Pancreas (tissue), 10 donors: Measurements from ENCODE around the gene SNUPN. TPM values are rescaled to one million over a fixed set of nuclear protein-coding genes. Genes with fewer than 3 reads are reported as not detected.

ENCODE experiments used
- ATAC-seq, 4 donors: fragments of 200-7000 bp; cut with Tn5 transposase; one replicate each; pipeline versions ENCODE4 v1.8.0 to v1.9.1; 2020; ENCODE audit warnings: mild to moderate bottlenecking in 4 of 4, moderate library complexity in 4 of 4
- DNase-seq, 6 donors: peaks; one replicate each; pipeline ENCODE4 v3.0.0-alpha.2; 2020
- FAIRE-seq: peaks from 2 replicates; lab custom pipeline; 2012; peaks lifted over from hg19 to GRCh38; lab: Jason Lieb, UNC
- H3K27ac ChIP-seq, 4 donors: fragments of 200-600 bp; sonication (generic); 1 replicate in 3 of 4; 2 replicates in 1 of 4; pipeline versions ENCODE4 v1.5.0 to v1.8.0; 2020
- H3K27me3 ChIP-seq, 4 donors: fragments of 200-600 bp; one replicate each; pipeline ENCODE4 v1.8.0; 2021
- H3K36me3 ChIP-seq, 3 donors: fragments of 200-600 bp; sonication (generic) in 1 of 3; one replicate each; pipeline versions ENCODE4 v1.5.0 to v1.8.0; 2020 to 2021
- H3K4me1 ChIP-seq, 3 donors: fragments of 200-600 bp; one replicate each; pipeline ENCODE4 v1.8.0; 2021
- H3K4me3 ChIP-seq, 4 donors: fragments of 200-600 bp; sonication (generic) in 2 of 4; one replicate each; pipeline versions ENCODE4 v1.5.0 to v1.8.0; 2020 to 2021
- H3K9me3 ChIP-seq, 4 donors: fragments of 200-600 bp; one replicate each; pipeline ENCODE4 v1.8.0; 2021
- WGBS, 2 donors: extraction: QIAGEN DNeasy Blood & Tissue Kit; methylation state at CpG; one replicate each; pipeline ENCODE4 v1.1.7; 2013; 5-methylcytosine and 5-hydroxymethylcytosine counted together
- intact Hi-C, 3 donors: fragments of 100-400 bp; cut with DNase I; formaldehyde crosslinking; loops; one replicate each; pipeline versions ENCODE4 v1.11.1 to v1.14.2; 2022
- polyA plus RNA-seq, 2 donors: library from polyadenylated mRNA; stranded (reverse); fragments of 200-250 nt; gene quantifications; one replicate each; pipeline ENCODE4 v1.2.3, GENCODE V29; 2013
- total RNA-seq, 6 donors: library from RNA; stranded (reverse); fragmentation: NEBNext Ultra II Directional in 4 of 6; extraction: Animal tissue kit (Norgen Biotek cat#: 25700) in 4 of 6; gene quantifications; one replicate each; pipeline versions ENCODE4 v1.2.1 to v1.2.4, GENCODE V29; 2021 to 2023
- TF ChIP-seq, protein P1 (sequence below), 4 donors: fragments of 200-600 bp; sonication (generic) in 3 of 4; IDR thresholded peaks; one replicate each; pipeline versions ENCODE4 v1.5.0 to v1.8.0; 2021; ENCODE audit warnings: antibody characterized with exemption in 4 of 4
- donor health status: healthy with polysubstance abuse.
- donor health status: DM: no; HTN: no; CAD: no; lungs with moderate emphysema.
- donor health status: DM: no; HTN: no; CAD: no.
- donor health status: control.
- donor health status: control.
- donor health status: Bipolar disorder and iron deficiency.
- donor health status: DM: yes; HTN: yes; CAD: no.
- donor health status: DM: no; HTN: no; CAD: no.
- donor health status: DM: no; HTN: no; CAD: no.
- donor health status: DM: yes; HTN: yes; CAD: no.

SNUPN gene
- total and polyA plus RNA-seq, 8 donors, result 5.1 to 13.1 (median 7.9) TPM

DNA sequence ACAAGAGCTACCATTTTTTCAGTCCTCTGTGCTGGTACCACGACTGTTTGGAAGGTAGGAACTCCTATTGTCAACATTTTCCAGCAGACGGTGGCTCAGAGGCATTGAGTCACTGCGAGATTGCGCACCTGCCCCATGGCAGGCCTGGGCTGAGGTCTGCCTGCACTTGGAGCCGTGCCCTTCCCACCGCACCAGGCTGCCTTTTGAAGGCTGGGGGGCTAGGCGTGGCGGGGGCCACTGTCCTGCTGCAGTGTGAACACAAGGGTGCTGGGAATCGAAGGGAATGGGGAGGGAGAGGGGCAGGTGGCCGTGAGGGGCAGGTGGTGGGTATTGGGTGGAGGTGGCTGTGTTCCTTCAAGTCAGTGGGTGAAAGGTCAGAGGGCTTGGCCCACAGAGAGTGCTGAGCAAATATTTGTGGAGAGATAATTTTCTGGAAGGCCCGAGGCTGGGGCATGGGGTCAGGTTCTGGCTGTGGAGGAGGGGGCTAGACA is 38.5 kb upstream of the SNUPN start:
- intact Hi-C loops, result no loop called here
- TF ChIP-seq, protein P1, sequence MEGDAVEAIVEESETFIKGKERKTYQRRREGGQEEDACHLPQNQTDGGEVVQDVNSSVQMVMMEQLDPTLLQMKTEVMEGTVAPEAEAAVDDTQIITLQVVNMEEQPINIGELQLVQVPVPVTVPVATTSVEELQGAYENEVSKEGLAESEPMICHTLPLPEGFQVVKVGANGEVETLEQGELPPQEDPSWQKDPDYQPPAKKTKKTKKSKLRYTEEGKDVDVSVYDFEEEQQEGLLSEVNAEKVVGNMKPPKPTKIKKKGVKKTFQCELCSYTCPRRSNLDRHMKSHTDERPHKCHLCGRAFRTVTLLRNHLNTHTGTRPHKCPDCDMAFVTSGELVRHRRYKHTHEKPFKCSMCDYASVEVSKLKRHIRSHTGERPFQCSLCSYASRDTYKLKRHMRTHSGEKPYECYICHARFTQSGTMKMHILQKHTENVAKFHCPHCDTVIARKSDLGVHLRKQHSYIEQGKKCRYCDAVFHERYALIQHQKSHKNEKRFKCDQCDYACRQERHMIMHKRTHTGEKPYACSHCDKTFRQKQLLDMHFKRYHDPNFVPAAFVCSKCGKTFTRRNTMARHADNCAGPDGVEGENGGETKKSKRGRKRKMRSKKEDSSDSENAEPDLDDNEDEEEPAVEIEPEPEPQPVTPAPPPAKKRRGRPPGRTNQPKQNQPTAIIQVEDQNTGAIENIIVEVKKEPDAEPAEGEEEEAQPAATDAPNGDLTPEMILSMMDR (IDR thresholded peaks at IDR 0.05), result no peak
- WGBS, 2 donors, result 29 to 30% methylated on average over 11 of the region's 11 CpGs
- Histone ChIP-seq H3K27ac (peak overlapping the region in 2 of 4 donors; percentile 39 to 54), H3K4me3 (no peak overlapping the region), H3K4me1 (peaks cover 8 to 23% (median 19%) of the 10 kb centered on the region in 3 donors), H3K36me3 (no peaks in the 10 kb centered on the region), H3K27me3 (no peaks in the 10 kb centered on the region), H3K9me3 (no peaks in the 10 kb centered on the region)
- peak; percentile 51 to 74 (median 71) for ATAC-seq
- no peak for FAIRE-seq
- peak; percentile 53 to 73 (median 67) for DNase-seq

DNA sequence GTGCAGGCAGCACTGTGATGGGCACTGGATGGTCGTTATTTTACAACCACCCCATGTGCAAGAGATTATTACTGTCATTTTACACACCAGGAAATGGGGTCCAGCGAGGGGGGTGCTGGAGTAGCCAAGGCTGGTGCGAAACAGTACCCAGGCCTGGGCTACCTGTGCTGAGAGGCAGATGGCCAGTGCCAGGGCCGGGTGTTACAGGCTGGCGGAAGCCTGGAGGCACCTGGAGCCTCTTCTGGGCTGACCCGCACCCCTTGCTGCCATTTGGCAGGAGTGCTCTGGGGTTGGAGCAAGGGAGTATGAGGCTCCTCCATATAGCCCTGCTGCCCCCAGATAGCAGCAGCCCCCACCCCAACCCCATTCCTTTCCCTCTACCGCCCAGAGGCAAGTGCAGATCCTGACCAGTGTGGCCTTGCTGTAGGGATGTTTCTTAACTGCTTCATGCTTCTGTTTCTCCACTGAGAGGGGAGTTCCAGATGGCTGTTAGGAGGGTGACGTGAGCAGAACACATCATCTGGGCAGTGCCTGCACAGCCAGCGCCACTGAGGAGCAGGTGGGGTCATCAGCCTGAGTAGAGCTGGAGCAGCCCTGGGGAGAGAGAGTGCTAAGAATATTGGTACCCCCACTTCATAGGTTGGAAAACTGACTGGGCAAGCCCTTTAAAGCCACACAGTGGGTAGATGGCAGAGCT is 37.4 kb upstream of the SNUPN start:
- Histone ChIP-seq H3K4me1 (peaks cover 8 to 23% (median 16%) of the 10 kb centered on the region in 3 donors), H3K4me3 (no peak overlapping the region), H3K36me3 (peaks cover 0 to 5% (median 0%) of the 10 kb centered on the region in 3 donors), H3K27ac (peak overlapping the region in 1 of 4 donors; percentile 39), H3K9me3 (no peaks in the 10 kb centered on the region), H3K27me3 (no peaks in the 10 kb centered on the region)
- 86 to 87% methylated on average over 9 of the region's 9 CpGs for WGBS, 2 donors
- intact Hi-C loops, result no loop called here
- FAIRE-seq, result no peak
- TF ChIP-seq, protein P1 (IDR thresholded peaks at IDR 0.05), result no peak
- peak in 2 of 6 donors; percentile 37 to 49 for DNase-seq
- ATAC-seq, result no peak

DNA sequence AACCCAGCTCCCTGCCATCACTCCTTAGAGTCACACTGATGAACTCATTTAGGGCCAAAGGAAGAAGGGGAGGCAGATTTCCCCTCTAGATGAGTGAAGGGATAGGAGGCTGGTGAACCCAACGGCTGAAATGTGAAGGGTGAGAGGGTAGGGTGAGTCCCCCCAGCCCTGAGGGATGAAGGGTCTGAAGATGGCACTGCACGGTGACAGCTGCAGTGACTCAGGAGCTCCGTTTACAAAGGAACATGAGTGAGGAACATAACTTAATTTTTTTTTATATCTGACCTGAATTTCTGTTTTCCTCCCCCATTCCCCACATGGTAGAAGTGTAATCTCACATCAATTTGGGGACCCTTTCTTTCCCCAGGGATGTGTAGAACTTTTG is 36.2 kb upstream of the SNUPN start:
- FAIRE-seq, result no peak
- H3K4me1 ChIP-seq, result peaks cover 8 to 23% (median 16%) of the 10 kb centered on the region in 3 donors
- 80 to 84% methylated on average over 3 of the region's 3 CpGs for WGBS, 2 donors

DNA sequence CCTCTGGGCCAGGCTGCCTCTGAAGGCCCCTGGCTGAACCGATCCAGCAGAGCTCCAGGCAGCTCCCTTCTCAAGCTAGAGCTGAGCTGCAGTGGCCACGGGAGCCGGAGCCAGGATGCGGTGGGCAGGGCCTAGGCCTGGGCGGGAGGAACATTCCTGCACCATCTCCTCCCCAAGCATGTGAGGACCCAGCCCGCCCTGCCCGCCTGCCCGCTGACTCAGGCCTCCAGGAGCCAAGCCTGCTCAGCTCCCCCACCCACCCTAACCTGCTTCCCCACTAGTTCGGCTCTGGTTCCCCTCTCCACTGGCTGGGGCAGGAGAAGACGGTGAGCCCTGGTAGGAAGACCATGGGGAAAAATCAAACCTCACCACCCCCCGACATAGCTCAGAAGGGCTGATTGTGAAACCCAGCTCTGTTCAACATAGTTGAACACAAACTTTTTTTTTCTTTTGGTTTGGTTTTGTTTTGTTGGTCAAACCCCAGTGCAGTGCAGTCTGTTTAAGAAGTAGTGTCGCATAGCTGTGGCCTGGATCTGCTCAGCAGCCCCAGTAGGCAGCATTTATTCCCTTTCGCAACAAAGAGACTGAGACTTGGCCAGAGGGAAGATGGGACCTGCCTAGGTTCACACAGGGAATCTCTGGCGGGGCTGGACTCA is 35.7 kb upstream of the SNUPN start:
- peak in 4 of 6 donors; percentile 43 to 69 (median 55) for DNase-seq

More for the DNA sequence above, 36.2 kb upstream of the SNUPN start:
- DNase-seq (no peak), ATAC-seq (no peak)
- intact Hi-C loops, result no loop called here
- TF ChIP-seq, protein P1 (IDR thresholded peaks at IDR 0.05), result no peak
- Histone ChIP-seq H3K4me3 (no peak overlapping the region), H3K9me3 (no peaks in the 10 kb centered on the region), H3K36me3 (peaks cover 0 to 17% (median 8%) of the 10 kb centered on the region in 3 donors), H3K27ac (peak overlapping the region in 3 of 4 donors; percentile 10 to 47 (median 41)), H3K27me3 (no peaks in the 10 kb centered on the region)

More for the DNA sequence above, 35.7 kb upstream of the SNUPN start:
- ATAC-seq (peak in 3 of 4 donors; percentile 59 to 72 (median 62)), FAIRE-seq (no peak)
- Histone ChIP-seq H3K27ac (peak overlapping the region; percentile 10 to 47 (median 28)), H3K4me1 (peaks cover 8 to 25% (median 16%) of the 10 kb centered on the region in 3 donors), H3K27me3 (no peaks in the 10 kb centered on the region), H3K4me3 (no peak overlapping the region), H3K9me3 (no peaks in the 10 kb centered on the region), H3K36me3 (peaks cover 0 to 17% (median 8%) of the 10 kb centered on the region in 3 donors)
- TF ChIP-seq, protein P1 (IDR thresholded peaks at IDR 0.05), result no peak
- intact Hi-C loops, result no loop called here
- 73 to 74% methylated on average over 14 of the region's 14 CpGs for WGBS, 2 donors
